H1 (cell line): ENCODE data around the gene FAM131C.

Experiments
- CTBP2 ChIP-seq: IDR thresholded peaks from 2 replicates; pipeline ENCODE4 v1.7.0; 2011; ENCODE audit warnings: borderline replicate concordance, mild to moderate bottlenecking, moderate library complexity, mixed read lengths, low read length; ENCODE audit not compliant: insufficient read depth, insufficient read length
- CTCF ChIP-seq, 3 experiments: IDR thresholded peaks; 1 replicate in 2 of 3; 2 replicates in 1 of 3; pipeline versions ENCODE4 v1.5.1 to v1.6.1; 2011; ENCODE audit warnings: low read length in 3 of 3, mild to moderate bottlenecking in 3 of 3, inconsistent platforms in 2 of 3, low read depth in 1 of 3, moderate library complexity in 1 of 3; ENCODE audit not compliant: insufficient read depth in 1 of 3; ENCODE audit errors: control extremely low read depth in 1 of 3
- EZH2 ChIP-seq: fragments of 200-600 bp; sonication (generic); IDR thresholded peaks from 2 replicates; pipeline ENCODE4 v1.7.1; 2012; ENCODE audit warnings: low read depth, mild to moderate bottlenecking, moderate library complexity, low read length, inconsistent platforms; ENCODE audit not compliant: severe bottlenecking
- POLR2AphosphoS5 ChIP-seq: IDR thresholded peaks from 2 replicates; pipeline ENCODE4 v1.6.1; 2011; ENCODE audit warnings: low read depth, low read length
- SP1 ChIP-seq: IDR thresholded peaks from 2 replicates; pipeline ENCODE4 v1.6.1; 2011; ENCODE audit warnings: low read depth, low read length
- SRF ChIP-seq: IDR thresholded peaks from 2 replicates; pipeline ENCODE4 v1.6.1; 2011; ENCODE audit warnings: mild to moderate bottlenecking, low read depth, low read length, moderate library complexity
- TAF1 ChIP-seq: IDR thresholded peaks from 2 replicates; pipeline ENCODE4 v1.6.1; 2011; ENCODE audit warnings: mild to moderate bottlenecking, low read depth, low read length
- YY1 ChIP-seq: IDR thresholded peaks from 2 replicates; pipeline ENCODE4 v1.6.1; 2011; ENCODE audit warnings: low read depth, mild to moderate bottlenecking, low read length
- ZNF274 ChIP-seq: IDR thresholded peaks from 2 replicates; pipeline ENCODE4 v1.7.0; 2012; ENCODE audit warnings: low read length, borderline replicate concordance; ENCODE audit errors: extremely low read depth
- TF ChIP-seq, protein P1 (sequence below): IDR thresholded peaks from 2 replicates; pipeline ENCODE4 v1.6.1; 2012; ENCODE audit warnings: inconsistent platforms

GRCh38 chr1:16067127-16067768 is 6.2 kb downstream of the FAM131C start:
- TF ChIP-seq ZNF274 (no peak), YY1 (peak; percentile 60; the same call in 1 of the 2 replicates), TAF1 (no peak), CTCF (IDR thresholded peaks at IDR 0.05; ENCODE audit: control extremely low read depth in 1 of 3, insufficient read depth in 1 of 3, low read depth in 1 of 3, low read length in 3 of 3) (no peak), EZH2 (no peak), CTBP2 (no peak), SP1 (0 out of 2 replicates have a peak, but pooled peaks have one; percentile 25), SRF (no peak), POLR2AphosphoS5 (no peak)
- TF ChIP-seq, protein P1, sequence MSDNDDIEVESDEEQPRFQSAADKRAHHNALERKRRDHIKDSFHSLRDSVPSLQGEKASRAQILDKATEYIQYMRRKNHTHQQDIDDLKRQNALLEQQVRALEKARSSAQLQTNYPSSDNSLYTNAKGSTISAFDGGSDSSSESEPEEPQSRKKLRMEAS: no peak
